Measurements from ENCODE around the gene BTBD16.

The BTBD16 gene

DNA sequence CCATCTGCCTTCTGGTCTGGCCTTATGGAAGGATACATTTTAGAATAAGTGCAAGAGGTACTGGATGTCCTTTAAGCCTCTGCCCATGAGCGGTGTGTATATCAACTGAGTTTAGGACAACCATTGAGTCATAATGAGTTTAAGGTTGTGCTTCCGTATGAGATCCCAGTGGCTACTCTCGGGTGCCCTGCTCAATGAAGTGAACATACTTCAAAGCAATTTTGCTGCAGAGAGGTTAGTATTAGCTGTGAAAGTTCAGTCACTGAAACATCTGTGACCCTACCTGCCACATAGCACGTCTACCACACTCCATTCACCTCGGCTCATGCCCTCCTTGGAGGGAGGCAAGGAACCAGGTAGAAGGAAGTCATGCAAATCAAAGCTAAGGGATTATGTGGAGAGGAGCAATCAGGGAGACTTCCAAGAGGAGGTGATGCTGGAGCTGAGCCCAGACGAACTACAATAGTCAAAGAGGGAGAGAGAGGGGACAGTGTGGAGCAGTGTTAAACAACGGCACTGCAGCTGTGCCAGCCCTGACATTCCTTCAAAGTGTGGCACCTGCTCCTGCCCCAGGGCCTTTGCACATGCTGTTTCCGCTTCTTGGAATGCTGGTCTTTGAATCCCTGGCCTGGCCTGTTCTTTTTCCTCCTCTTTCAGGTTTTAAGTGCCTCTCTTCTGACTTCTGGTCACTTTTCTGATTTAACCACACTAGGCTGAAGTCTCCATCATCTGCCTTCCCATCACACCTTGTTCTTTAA is 25.4 kb downstream of the BTBD16 start:
- DNase-seq, result no peak

DNA sequence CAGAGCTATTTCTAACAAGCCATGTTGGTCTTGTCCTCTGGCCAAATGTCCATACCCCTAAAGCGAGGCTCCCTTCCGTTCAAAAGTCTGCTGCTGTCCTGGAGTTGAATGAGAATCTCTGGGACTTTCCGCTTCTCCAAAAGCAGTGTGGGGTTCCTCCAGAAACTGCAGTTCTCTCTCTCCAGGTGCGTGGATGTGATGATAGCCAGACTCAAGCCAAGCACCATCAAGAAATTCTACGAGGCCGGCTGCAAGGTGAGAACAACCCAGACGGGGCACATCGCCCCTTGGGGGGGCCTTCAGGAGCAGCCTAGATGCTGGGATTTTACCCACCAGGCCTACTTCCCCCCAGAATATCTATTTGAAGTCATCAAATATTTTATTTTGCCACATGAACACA is 26.5 kb downstream of the BTBD16 start:
- DNase-seq, result no peak

DNA sequence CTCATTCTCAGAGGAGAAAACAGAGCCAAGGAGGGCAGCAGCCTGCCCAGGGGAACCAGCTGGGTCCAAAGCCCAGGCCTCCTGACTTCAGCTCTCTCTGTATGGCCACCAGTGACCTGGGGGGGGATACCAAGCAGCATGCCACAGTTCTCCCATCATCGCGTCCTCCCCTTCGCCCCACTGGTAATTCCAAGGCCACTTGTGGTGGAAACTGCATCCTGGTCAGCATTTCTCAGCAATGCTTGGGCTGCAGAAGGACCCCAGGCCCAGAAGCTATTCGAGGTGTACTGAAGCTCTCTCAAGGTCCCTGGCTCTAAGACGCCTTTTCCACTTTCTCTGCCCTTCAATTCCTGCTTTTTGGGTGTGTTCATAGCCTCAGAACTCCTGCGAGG is 27.1 kb downstream of the BTBD16 start:
- DNase-seq, result no peak

DNA sequence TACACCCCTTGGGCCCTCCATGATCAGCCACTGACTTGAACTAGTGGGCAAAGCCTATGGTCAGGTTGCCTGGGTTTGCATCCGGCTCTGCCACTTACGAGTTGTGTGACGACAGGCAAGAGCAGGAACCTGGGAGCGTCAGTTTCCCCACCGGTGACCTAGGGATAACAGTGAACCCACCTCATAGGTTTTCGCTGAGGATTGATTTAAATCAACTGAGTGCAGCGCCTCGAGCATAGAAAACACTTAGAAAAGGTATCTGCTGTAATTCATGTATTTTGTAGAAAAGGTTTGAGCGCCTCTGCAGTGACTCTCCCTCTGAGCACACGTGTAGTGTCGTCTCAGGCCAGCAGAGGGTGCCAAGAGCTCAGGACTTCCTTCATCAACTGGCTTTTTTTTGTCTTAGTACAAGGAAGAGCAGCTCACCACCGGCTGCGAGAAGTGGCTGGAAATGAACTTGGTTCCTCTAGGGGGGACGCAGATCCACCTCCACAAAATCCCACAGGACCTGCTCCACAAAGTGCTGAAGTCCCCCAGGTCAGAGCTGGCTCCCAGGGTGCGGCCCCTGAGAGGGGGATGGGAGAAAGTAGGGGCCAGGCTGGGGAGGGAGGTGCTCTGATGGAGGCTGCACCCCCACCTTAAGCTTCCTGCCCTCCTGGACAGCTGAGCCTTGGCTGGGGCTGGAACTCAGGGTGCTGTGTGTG is 27.7 kb downstream of the BTBD16 start:
- DNase-seq, result peak; percentile 40

DNA sequence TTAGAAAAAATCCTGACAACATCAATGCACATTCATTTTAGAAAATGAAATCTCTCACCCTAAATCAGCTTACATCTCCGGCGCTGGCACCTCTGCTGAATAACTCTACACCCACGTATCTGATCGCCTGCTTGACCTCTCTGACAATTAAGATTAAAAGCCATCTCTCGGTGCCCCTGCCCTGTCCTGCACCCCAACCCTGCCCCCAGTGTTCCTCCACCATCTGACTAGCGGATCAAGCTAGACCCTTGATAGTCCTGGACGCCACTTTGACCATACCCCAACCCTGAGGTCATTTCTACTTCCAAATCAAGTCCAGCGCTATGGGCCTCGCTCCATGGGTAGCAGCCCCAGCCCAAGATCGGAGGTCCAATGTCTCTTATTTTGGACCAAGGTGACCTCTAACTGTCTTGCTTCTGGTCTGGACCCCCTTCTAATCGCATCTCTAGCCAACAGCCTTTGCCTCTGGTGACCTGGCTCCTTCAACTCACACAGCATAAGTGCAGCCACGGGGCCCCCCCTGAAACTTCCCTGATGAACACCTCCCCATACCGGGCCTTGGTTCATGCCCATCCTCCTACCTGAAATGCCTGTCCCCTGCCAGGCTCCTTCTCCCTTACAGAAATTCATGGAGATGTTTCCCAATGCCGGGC is 28.5 kb downstream of the BTBD16 start:
- no peak for DNase-seq

DNA sequence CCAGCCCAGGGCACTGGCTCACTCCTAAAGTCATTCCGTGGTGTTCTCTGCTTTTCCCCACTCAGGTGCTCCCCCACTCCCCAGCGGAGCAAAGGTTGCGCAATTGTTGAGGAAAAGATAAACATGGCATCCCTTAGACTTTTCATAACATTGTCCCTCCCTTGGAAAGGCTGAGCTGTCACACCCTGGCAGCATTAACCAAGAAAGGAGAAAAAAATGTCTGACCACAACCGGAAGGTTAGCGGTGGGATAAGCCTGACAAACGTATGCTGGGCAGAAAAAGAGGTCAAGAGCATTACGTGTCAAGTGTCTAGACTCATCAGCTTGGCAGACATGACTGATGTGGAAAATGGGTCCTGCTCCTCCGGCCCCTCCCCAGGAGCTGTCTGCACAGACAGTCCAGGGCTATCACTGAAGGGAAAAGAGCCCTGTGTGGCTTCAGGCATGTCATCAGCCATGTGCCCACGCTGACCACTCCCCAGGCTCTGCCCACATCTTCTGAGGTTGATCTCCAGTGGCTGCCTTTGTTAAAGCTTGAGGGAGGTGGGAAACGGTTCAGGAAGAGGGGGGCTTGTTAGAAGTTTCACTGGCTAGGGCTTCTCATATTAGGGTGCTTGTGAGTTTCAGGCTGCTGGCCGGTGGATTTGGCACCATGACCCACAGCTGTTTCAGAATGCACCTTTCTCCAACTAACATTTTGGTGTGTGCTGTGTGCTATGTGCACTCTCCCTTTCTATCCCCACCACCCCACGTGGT is 30.1 kb downstream of the BTBD16 start:
- no peak for DNase-seq

DNA sequence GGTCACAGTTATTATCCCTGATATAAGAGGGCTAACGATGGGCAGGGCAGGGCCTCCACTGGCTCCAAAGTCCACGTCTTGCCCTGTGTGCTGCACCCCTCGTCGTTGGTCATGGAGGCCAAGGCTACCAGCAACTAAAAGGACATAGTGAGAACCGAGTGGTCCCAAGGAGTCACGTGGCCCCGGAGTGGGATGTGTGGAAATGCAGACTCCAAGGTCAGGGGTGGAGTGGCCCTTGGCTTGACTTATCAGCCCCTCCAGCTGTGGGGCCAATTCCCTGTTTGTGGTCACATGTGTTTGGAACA is 30.7 kb downstream of the BTBD16 start:
- DNase-seq, result no peak

DNA sequence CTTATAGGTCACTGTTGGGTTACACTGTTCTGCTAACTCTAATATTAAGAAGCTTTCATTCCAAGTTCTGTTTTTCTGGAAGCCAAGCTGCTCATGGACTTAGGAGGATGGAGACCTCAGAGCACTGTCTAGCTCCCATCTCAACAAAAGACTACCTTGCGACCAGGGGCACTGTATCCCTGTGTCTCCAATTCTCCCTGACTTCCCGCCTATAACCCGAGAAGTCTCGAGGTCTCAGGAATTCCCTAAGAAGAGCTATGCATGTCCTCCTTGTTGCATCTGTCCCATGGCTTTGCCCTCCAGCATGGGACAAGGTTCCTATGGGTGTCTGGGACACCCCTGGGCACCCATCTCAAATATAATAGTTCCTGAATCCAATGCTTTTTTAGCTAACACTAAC is 31.2 kb downstream of the BTBD16 start:
- DNase-seq, result no peak

DNA sequence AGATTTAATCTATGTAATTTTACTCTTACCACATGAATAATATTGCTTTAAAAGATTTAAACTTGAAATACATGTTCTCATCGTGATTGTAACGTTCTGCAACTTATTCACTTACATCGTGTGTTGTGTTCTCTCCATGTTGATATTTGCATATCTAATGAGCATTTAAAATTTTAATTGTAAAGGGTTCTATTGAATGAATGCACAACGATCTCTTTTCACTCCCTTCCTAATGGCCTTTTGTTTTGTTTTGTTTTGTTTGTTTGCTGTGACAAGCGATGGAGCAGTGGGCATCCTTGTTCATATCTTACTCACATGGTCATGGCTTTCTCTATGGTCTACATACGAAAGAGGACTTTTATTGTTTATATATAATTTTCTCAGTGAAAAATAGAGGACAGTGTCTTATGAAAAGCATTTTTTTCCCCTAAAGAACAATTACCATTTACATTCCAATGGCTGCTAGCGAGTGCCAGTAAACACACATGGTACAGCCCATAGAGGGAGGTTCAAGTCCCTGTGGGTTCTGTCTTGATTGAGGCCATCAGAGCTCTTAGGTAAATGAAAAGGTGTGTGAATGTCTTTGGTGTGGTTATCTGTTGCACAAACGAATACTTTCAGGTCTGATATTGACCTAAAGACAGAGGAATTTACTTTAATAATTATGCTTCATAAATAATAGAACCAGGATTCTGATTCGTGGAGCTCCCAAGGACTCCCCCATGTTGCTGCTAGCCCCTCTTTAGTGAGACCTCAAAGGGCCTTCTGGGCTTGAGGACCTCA is 32.4 kb downstream of the BTBD16 start:
- no peak for DNase-seq

DNA sequence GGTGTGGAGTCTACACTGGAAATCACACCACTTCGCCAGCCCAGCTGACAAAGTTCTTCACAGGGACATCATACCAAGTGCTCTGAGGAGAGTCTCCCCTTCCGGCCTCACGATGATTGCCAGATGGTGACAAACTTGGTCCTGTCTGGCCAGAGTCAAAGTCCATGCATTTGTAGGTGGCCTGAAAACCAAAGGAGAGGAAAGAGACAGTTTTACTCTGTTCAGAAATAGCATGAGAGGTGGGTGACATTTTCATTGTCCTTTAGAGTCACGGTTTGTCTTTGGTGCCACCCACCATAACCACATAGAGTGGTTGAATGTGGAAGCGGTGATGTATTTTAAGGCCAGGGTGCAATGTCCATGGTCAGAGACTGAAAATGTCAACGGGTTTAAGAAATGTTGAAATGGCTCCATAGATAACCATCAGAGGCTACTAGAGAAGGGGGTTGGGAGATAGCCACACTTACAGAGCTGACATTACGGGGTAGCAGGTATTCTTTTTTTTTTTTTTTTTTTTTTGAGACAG is 33.0 kb downstream of the BTBD16 start:
- DNase-seq, result no peak

DNA sequence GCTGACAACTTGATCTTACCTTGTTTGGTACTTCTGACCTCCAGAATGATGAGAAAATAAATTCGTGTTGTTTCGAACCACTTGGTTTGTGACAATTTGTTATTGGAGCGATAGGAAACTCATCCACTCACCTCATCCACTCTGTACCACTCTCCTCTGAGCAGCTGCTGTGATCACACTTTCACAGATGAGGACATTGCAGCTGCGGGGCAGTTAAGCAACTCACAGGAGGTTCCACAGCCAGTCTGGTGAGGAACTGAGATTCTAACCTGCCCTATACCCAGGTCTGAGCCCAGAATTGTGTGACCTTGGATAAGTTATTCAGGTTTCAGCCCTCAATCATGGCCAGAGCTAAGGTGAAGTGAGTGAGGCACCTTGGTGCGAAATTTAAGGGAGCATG is 35.2 kb downstream of the BTBD16 start:
- no peak for DNase-seq

DNA sequence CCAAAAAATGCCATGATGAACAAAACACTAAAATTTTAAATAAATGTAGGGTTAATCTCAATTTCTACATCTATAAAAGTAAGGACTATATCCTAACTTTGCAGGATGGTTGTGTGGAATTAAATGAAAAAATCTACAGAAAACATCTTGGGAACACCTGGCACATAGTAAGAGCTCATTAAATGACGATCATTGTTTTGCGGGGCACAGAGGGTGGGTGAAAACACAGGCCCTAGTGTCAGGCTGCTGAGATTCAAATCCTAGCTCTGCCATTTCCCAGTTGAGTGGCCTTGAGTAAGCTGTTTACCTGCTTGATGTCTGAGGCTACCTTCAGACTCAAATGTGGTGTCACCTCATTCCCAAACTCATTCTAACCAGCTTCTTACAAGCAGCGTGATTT is 35.6 kb downstream of the BTBD16 start:
- DNase-seq, result no peak

DNA sequence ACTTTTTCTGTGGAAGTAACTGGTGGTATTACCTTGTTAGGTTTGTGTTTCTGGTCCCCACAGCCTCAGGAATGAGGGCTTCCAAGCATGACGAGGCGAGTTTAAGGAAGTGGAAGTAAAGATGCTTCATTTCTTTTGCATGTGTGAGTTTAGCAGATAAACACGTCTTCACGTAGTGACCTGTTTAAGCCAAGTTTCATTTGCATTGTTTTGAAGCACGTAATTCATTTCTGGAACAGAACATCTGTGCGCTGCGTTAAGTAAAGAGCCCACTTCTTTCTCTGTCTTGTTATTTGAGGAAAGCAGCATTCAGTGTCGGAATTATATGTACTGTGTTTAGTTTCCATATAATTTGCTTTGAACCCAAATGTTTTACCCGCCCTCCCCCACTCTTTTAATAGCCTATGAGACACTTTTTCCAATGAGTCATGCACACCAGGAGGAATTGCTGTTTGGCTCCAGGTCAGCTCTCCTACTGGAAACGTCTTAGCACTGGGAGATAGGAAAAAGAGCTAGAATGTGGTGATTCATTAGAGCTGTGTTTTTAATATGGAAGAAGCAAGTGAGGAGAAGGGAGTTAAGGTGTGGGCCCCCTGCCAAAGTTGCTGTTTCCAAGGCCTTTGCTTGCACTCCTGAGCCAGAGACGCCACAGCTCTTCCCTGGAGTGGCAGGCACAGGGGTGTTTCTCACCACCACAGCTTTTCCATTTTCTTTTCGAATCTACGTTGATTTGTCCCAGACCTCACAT is 36.7 kb downstream of the BTBD16 start:
- DNase-seq, result no peak

DNA sequence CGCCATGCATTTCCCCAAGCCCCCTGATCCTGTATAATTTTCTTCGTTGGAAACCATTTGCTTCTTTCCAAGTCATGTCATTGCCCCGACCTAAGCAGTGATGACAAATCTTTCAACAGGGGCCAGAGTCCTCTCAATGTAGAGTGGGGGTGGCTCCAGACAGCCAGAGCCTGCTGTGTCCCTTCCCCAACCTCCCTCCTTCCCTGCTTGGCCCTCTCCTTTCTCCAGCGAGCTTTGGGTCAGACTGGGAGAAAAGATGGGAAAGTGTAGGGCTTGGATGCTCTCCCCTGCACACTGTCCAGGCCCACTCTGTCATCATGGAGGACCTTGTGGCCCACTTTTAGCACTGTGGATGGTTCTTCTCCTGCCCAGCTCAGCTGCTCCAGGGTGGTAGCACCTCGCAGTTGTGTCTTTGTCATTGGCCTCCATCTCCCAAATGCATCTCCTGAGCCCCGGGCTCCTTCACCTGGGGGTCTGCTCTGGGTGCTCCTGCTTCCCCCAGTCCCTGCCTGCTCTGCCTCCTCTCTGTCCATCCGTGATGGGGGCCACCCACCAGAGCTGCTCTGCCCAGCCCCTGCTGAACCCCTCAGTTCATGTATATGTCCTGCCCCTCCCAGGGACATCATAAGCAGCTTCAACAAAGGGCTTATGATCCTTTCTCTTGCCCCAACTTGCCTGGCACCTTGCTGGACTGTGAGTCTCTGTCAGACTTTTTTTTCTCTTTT is 37.5 kb downstream of the BTBD16 start:
- DNase-seq, result no peak

DNA sequence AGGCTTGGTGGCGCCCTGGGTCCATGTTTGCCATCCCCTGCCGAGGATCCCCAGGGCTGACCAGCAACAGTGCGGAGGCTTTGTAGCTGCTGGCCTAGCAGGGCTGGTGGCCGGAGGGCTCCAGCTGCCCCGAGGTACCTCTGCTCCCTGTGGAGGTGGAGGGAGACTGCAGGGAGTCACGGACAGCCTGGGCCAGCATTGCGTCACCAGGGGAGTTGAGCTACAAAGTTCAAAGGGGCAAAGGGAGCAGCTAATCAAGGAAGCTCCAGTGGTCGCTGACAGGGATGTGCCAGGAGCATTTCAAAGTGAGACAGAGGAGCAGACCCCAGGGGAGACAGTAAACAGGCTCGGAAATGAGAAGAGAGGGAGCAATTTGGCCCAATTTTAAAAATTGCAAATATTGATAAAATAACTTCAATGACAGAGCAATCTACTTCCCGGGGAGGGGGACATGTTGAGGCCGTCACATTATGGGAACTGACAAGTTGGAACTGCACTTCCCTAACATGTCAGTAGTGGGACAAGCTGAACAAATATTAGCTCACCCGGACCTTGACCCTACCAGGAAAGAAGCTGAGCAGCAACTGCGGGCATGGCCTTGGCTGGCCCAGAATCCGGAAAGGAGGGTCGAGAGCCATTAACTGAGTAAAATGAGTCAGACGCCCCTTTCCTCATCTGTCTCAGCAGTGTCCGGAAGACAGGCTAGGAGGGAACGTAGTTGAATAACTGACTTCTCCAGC is 39.4 kb downstream of the BTBD16 start:
- no peak for DNase-seq

DNA sequence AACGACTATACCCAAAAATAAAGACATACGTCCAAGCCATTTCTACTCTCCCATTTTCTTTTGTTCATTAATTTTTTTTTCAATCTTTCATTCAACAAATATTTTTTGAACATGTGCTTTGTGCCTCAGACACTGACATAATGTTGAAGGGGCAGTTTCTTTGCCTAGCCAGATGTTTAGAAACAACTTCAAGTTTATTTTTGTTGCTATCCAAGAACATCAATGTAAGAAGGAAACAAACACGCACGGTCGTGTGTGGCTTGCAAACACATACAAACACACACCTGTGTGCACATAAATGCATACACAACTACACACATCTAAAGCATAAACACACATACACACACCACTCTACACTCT is 39.9 kb downstream of the BTBD16 start:
- no peak for DNase-seq

DNA sequence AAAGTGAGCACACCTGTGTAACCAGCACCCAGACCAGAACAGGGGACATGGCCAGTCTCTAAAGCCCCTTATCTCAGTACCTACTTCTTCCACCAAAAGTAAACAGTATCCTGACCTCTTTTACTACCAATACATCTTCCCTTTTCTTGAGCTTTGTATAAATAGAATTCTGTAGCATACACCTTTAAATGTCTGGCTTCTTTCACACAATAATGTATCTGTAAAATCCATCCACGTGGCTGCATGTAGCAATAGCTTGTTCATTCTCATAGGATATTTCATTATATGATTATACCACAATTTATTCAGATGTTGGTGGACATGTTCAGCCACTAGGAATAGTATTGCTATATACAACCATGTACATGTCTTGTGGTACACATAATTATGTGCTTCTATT is 40.6 kb downstream of the BTBD16 start:
- no peak for DNase-seq

DNA sequence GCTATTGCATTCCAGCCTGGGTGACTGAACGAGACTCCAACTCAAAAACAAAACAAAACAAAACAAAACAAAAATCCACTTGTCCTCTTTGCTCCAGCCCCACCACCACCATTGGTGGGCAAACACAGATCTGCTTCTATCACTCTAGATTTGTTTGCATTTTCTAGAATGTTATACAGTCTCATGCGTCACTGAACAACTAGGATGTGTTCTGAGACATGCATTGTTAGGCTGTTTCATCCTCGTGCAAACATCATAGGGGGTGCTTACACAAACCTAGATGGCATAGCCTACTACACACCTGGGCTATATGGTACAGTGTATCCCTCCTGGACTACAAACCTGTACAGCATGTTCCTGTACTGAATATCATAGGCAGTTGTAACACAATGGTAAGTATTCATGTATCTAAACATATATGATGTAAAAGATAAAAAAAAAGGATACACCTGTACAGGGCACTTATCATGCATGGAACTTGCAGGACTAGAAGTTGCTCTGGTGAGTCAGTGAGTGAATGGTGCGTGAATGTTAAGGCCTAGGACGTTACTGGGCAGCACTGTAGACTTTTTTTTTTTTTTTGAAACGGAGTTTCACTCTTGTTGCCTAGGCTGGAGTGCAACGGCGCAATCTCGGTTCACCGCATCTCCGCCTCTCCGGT is 45.3 kb downstream of the BTBD16 start:
- no peak for DNase-seq

DNA sequence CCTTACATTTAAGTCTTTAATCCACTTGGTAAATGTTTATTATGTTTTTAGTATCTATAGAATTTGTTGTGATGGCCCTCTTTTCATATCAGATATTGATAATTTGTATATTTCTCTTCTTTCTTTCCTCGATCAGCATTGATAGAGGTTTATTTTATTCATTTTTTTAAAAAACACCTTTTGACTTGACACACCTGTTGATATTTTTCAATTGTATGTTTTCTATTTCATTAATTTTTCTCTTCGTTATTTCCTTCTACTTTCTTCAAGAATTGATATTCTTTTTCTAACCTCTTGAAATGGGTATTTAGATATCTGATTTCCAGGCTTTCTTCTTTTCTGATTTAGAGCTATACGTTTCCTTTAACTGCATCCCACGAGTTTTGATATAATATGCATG is 50.9 kb downstream of the BTBD16 start:
- no peak for DNase-seq

DNA sequence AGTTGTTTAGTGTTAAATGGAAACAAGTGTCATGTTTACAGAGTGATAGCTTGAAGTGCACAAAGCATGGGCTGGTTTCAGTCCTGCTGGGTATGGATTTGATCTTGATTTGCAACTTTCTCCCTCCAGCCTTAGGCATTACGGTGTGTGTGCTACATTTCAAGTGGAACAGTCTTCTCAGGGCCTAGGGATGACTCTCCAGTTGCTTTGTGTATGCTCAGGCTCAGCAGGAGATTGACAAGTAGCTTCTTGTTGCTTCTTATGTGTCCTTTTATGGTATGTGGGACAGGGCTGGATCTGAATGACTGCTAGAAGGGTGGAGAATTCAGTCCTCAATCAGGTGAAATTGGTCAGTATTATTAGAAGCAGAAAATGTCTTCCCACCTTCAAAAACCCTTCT is 52.1 kb downstream of the BTBD16 start:
- DNase-seq, result no peak

Measured in NCI-H187 treated with DMSO at 0.1 percent for 48 hours (cell line).